Measurements from ENCODE around the gene LPIN1. TPM values are rescaled to one million over a fixed set of nuclear protein-coding genes. Genes with fewer than 3 reads are reported as not detected.

The LPIN1 gene
- total and polyA plus RNA-seq, 8 donors = 7.3 to 152 (median 18.2) TPM

GRCh38 chr2:11752906-11753305, 6.5 kb downstream of the LPIN1 start:
- Histone ChIP-seq H3K36me3 (no peaks in the 10 kb centered on the region), H3K27me3 (no peaks in the 10 kb centered on the region), H3K27ac (peak overlapping the region; percentile 39 to 93 (median 76)), H3K4me1 (peaks cover 39 to 77% (median 52%) of the 10 kb centered on the region in 4 donors), H3K4me3 (no peak overlapping the region), H3K9me3 (no peaks in the 10 kb centered on the region)
- no peak for TF ChIP-seq CTCF (IDR thresholded peaks at IDR 0.05)
- no peak for TF ChIP-seq EP300 (IDR thresholded peaks at IDR 0.05)
- TF ChIP-seq POLR2A (IDR thresholded peaks at IDR 0.05) = no peak
- no peak for TF ChIP-seq POLR2AphosphoS5 (IDR thresholded peaks at IDR 0.05)
- intact Hi-C loops (cut with DNase I; ENCODE audit: low total_unique reads) = no loop called here
- DNase-seq = no peak
- WGBS, 5 donors = 73 to 84% (median 83%) methylated on average over 7 to 8 of the region's 8 CpGs

DNA sequence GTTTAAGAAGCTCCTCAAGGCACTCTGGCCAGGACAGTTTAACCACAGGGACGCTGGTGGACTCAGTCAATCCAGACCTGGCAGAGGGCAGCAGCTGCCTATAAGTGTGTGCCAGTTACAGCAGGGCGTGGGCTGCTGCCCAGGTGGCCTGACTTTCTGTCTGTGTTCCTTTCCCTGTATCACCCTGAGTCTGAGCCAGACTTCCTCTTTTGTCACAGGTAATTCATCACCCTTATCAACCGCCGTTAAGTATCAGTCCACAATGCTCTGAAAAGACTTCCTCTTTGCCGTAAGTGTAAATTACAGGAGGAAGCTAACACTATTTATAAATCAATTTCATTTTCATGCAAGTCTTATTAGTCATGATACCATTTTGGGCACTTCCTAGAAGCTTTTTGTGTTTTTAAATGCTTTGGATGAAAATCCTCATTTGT, 7.0 kb downstream of the LPIN1 start:
- DNase-seq = peak; percentile 81 to 86
- peak overlapping the region; percentile 66 to 93 (median 78) for H3K27ac ChIP-seq
- no peaks in the 10 kb centered on the region for H3K9me3 ChIP-seq
- intact Hi-C loops (cut with DNase I; ENCODE audit: low total_unique reads) = no loop called here
- WGBS, 5 donors = 8 to 20% (median 14%) methylated on average over 5 of the region's 5 CpGs
- peak overlapping the region in 3 of 4 donors; percentile 4 to 27 (median 9) for H3K4me3 ChIP-seq
- peaks cover 36 to 72% (median 47%) of the 10 kb centered on the region in 4 donors for H3K4me1 ChIP-seq
- no peak for TF ChIP-seq POLR2A (IDR thresholded peaks at IDR 0.05)
- peak in 2 of 3 donors; percentile 78 to 88 for TF ChIP-seq POLR2AphosphoS5 (IDR thresholded peaks at IDR 0.05)
- H3K27me3 ChIP-seq = no peaks in the 10 kb centered on the region
- H3K36me3 ChIP-seq = no peaks in the 10 kb centered on the region

DNA sequence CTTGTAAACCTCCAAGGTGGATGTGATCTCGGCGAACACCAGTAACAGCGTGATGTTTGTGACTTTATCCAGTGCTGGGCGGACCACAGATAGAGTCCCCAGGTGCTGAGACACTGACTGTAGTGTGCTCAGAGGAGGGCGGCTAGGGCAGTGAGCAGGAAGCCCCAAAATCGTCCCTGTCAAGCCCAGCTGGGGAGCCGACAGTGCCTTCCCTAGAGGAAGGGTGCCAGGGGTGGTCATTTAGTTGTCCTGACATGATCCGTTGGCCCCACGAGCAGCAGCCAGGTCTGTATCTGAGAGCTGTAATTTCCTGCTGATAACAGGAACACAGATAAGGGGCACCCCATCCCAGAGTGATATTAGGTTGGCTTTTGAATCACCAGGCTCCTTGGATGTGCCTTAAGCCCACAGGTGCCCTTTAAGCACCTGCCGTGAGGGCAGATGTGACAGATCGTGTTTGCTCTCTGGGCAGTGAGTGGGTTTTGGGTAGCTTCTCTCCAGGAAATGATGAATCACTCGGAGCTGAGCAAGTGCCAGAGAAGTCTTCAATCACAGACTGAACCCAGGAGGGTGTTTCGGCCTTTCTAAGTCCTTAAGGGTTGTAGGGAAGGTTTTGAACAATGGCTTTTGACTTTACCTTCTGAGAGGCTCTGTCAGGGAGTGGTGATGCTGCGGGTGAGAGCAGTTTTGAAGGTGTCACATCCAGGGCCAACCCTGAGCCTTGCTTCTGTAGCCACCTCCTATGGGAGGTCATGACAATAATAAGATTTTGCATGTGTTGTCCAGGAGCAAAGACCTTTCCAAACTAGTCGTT, 7.7 kb downstream of the LPIN1 start:
- H3K4me1 ChIP-seq = peaks cover 34 to 69% (median 41%) of the 10 kb centered on the region in 4 donors
- 25 to 31% (median 28%) methylated on average over 15 of the region's 15 CpGs for WGBS, 5 donors
- no peaks in the 10 kb centered on the region for H3K9me3 ChIP-seq
- peak overlapping the region; percentile 66 to 93 (median 78) for H3K27ac ChIP-seq
- peak overlapping the region in 3 of 4 donors; percentile 4 to 27 (median 9) for H3K4me3 ChIP-seq
- intact Hi-C loops (cut with DNase I; ENCODE audit: low total_unique reads) = no loop called here
- H3K36me3 ChIP-seq = no peaks in the 10 kb centered on the region
- H3K27me3 ChIP-seq = no peaks in the 10 kb centered on the region
- TF ChIP-seq EP300 (IDR thresholded peaks at IDR 0.05) (no peak), POLR2AphosphoS5 (IDR thresholded peaks at IDR 0.05) (peak in 1 of 3 donors; percentile 50)
- DNase-seq = peak; percentile 43 to 46

- intact Hi-C loops (cut with DNase I; ENCODE audit: low total_unique reads) = no loop called here
- no peak for DNase-seq
- 50 to 84% (median 75%) methylated on average over 2 of the region's 2 CpGs for WGBS, 5 donors
- TF ChIP-seq EP300 (IDR thresholded peaks at IDR 0.05) (no peak), CTCF (IDR thresholded peaks at IDR 0.05) (no peak)
- no peaks in the 10 kb centered on the region for H3K9me3 ChIP-seq
- no peak overlapping the region for H3K4me3 ChIP-seq
- H3K4me1 ChIP-seq = peaks cover 30 to 63% (median 35%) of the 10 kb centered on the region in 4 donors
- peak overlapping the region in 3 of 5 donors; percentile 76 to 93 (median 82) for H3K27ac ChIP-seq
- no peaks in the 10 kb centered on the region for H3K36me3 ChIP-seq
- no peaks in the 10 kb centered on the region for H3K27me3 ChIP-seq
Measured at GRCh38 chr2:11754700-11755015, 8.2 kb downstream of the LPIN1 start.

DNA sequence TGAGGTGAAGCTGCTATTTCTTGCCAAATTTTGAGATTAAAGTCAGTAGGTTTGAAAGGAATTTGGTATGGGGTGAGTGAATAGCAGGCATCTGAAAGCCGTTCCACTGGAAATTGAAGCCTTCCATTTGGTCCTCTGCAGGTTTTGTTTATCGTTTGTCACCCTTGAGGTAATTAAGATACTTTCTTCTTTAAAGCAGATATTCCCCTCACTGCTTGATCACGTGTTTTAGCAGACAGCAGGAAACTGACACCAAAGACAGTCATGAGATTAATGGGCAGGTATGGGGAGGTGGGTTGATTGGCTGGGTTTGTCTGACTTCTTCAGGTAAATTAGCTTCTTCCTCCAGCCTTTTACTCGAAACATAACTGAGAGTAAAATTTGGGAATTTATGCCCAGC, 10.7 kb downstream of the LPIN1 start:
- Histone ChIP-seq H3K27ac (no peak overlapping the region), H3K4me3 (no peak overlapping the region), H3K4me1 (peaks cover 27 to 54% (median 35%) of the 10 kb centered on the region in 4 donors), H3K9me3 (no peaks in the 10 kb centered on the region), H3K27me3 (no peaks in the 10 kb centered on the region), H3K36me3 (no peaks in the 10 kb centered on the region)
- 70 to 75% (median 71%) methylated on average over 4 of the region's 4 CpGs for WGBS, 5 donors
- TF ChIP-seq POLR2A (IDR thresholded peaks at IDR 0.05) (no peak), POLR2AphosphoS5 (IDR thresholded peaks at IDR 0.05) (no peak), EP300 (IDR thresholded peaks at IDR 0.05) (no peak)
- intact Hi-C loops (cut with DNase I; ENCODE audit: low total_unique reads) = no loop called here
- DNase-seq = no peak

DNA sequence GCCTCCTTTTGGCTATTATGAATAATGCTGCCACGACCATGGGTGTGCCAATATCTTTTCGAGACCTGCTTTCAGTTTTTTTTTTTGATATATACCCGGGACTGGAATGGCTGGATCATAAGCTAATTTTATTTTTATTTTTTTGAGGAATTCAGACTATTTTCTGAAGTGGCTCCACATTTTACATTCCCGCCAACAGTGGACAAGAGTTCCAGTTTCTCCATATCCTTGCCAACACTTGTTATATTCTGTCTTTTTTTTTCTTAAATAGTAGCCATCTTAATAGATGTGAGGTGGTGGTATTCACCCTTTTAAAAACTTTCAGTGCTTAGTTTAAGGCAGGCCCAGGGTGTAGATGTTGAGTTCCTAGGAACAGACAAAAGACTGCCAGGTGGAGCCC, 11.8 kb downstream of the LPIN1 start:
- DNase-seq = no peak
- H3K9me3 ChIP-seq = no peaks in the 10 kb centered on the region
- 94 to 97% (median 96%) methylated on average over 4 of the region's 4 CpGs for WGBS, 5 donors
- no peak overlapping the region for H3K4me3 ChIP-seq
- no peak for TF ChIP-seq POLR2A (IDR thresholded peaks at IDR 0.05)
- no peak for TF ChIP-seq CTCF (IDR thresholded peaks at IDR 0.05)
- no peak for TF ChIP-seq EP300 (IDR thresholded peaks at IDR 0.05)
- no peak for TF ChIP-seq POLR2AphosphoS5 (IDR thresholded peaks at IDR 0.05)
- H3K27ac ChIP-seq = no peak overlapping the region
- intact Hi-C loops (cut with DNase I; ENCODE audit: low total_unique reads) = no loop called here
- H3K36me3 ChIP-seq = peaks cover 0 to 5% (median 0%) of the 10 kb centered on the region in 4 donors
- no peaks in the 10 kb centered on the region for H3K27me3 ChIP-seq
- H3K4me1 ChIP-seq = peaks cover 21 to 48% (median 29%) of the 10 kb centered on the region in 4 donors
